WTC11 (cell line): ENCODE measurements around the gene UBTD1.
"Not testable (repeated sequence)": the region's sequence is repeated elsewhere in the genome, so short reads cannot be mapped to it uniquely, and the experiment has no call there.

ENCODE experiments used
- CTCF ChIP-seq: fragments of 200-600 bp; IDR thresholded peaks from 2 replicates; pipeline ENCODE4 v1.8.0; 2022; ENCODE audit warnings: antibody characterized with exemption
- TEAD4 ChIP-seq: sonication (generic); formaldehyde crosslinking; IDR thresholded peaks from 2 replicates; pipeline ENCODE4 v1.8.0; 2022; ENCODE audit warnings: mild to moderate bottlenecking, missing genetic modification reagents

- not testable (repeated sequence) for TF ChIP-seq CTCF; TEAD4 (CRISPR knock-in tag)
These were observed 63.6 kb downstream of the UBTD1 start for GRCh38 chr10:97562329-97562728.
